ENCODE data around the gene IGSF21. TPM values are rescaled to one million over a fixed set of nuclear protein-coding genes. Genes with fewer than 3 reads are reported as not detected.

IGSF21 gene
- total and polyA plus RNA-seq, 2 donors (not counting 3 experiments of a cell fraction or from before 2014, with no cell fraction given): not detected

DNA sequence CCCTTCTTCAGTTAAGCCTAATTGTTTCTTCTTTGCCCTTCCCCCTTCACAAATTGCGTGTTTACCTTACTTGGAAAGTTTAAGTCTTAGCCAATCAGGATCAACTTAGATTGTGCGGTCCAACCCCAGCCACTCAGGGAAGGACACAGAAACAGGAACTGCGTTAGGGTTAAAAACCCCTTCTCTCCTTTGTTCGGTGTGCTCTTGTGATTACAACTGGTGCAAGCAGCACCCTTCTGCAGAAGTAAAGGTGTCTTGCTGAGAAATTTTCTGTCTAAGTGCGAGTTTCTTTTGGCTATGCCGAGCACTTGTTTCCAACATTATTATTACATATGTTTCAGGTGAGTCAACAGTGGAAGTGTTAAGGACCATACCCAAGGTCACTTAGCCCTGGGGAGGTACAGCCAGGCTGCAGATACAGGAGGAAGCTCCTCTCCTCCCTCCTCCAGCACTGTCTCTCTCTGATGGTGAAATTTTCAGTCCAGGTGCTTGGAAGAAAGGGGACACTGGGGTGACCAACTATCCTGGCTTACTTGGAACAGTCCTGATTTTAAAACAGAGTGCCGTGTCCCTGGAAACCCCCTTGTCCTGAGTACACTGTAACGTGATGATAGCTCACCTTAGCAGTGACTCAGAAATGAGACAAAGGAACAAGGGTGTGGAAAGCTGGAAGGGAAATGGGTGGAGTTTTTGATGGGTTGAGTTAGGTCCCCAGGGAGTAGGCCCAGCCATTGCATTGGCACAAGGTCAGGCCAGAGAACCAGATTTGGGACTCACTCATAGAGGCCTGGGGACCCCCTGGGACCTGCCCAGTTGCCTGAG lies 304.4 kb downstream of the IGSF21 start:
- Histone ChIP-seq H3K4me1 (ENCODE audit: control insufficient read depth, extremely low read depth, insufficient read depth, low read length) (no peaks in the 10 kb centered on the region), H3K9ac (replicated peaks; ENCODE audit: extremely low read depth, insufficient read depth, low read length) (no peak overlapping the region), H2AFZ (ENCODE audit: low read depth, low read length) (no peak overlapping the region), H3K4me2 (ENCODE audit: insufficient read depth, low read length) (no peak overlapping the region), H4K20me1 (replicated peaks; ENCODE audit: control insufficient read depth, extremely low read depth, insufficient read depth, low read length) (no peaks in the 10 kb centered on the region), H3K36me3 (ENCODE audit: control insufficient read depth in 2 of 2, extremely low read depth in 1 of 2, insufficient read depth in 2 of 2, low read length in 2 of 2) (no peaks in the 10 kb centered on the region), H3K9me1 (replicated peaks; ENCODE audit: control insufficient read depth, extremely low read depth, insufficient read depth, low read length) (no peaks in the 10 kb centered on the region), H3K9me3 (replicated peaks; ENCODE audit: control insufficient read depth, insufficient read depth, low read length) (peaks cover 5% of the 10 kb centered on the region), H3K79me2 (ENCODE audit: control insufficient read depth, insufficient read depth, low read length) (no peaks in the 10 kb centered on the region), H3K27me3 (ENCODE audit: control insufficient read depth in 2 of 2, insufficient read depth in 2 of 2, low read length in 2 of 2) (no peaks in the 10 kb centered on the region), H3K27ac (ENCODE audit: insufficient read depth, low read depth, low read length) (no peak overlapping the region), H3K4me3 (replicated peaks in 1 of 3; ENCODE audit: insufficient read depth in 1 of 3, low read depth in 1 of 3, low read length in 3 of 3) (no peak overlapping the region)
- POLR2A ChIA-PET: no interaction called here
- intact Hi-C loops (cut with micrococcal nuclease): no loop called here
- FAIRE-seq (no peak), DNase-seq (ENCODE audit: low read depth, low spot score) (no peak)
- BruUV-seq (replicated peaks): no TSS peak
- TF ChIP-seq FOS (IDR thresholded peaks at IDR 0.05; ENCODE audit: borderline replicate concordance, insufficient read depth, low read length) (no peak), GATA2 (IDR thresholded peaks at IDR 0.05; ENCODE audit: insufficient read depth, insufficient read length, low read depth, low read length) (no peak), MYC (IDR thresholded peaks at IDR 0.05; ENCODE audit: low read depth, low read length) (no peak), JUN (IDR thresholded peaks at IDR 0.05; ENCODE audit: borderline replicate concordance, insufficient read depth, insufficient read length, low read depth) (no peak), EZH2 (IDR thresholded peaks at IDR 0.05; ENCODE audit: borderline replicate concordance, low read depth, low read length, severe bottlenecking) (no peak), POLR2A (IDR thresholded peaks at IDR 0.05; ENCODE audit: low read depth, low read length) (no peak)
- TF ChIP-seq, protein P1, sequence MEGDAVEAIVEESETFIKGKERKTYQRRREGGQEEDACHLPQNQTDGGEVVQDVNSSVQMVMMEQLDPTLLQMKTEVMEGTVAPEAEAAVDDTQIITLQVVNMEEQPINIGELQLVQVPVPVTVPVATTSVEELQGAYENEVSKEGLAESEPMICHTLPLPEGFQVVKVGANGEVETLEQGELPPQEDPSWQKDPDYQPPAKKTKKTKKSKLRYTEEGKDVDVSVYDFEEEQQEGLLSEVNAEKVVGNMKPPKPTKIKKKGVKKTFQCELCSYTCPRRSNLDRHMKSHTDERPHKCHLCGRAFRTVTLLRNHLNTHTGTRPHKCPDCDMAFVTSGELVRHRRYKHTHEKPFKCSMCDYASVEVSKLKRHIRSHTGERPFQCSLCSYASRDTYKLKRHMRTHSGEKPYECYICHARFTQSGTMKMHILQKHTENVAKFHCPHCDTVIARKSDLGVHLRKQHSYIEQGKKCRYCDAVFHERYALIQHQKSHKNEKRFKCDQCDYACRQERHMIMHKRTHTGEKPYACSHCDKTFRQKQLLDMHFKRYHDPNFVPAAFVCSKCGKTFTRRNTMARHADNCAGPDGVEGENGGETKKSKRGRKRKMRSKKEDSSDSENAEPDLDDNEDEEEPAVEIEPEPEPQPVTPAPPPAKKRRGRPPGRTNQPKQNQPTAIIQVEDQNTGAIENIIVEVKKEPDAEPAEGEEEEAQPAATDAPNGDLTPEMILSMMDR (IDR thresholded peaks at IDR 0.05; ENCODE audit: extremely low read depth in 1 of 2, insufficient read depth in 1 of 2, low read depth in 1 of 2, low read length in 2 of 2): no peak
- TF ChIP-seq, protein P2, sequence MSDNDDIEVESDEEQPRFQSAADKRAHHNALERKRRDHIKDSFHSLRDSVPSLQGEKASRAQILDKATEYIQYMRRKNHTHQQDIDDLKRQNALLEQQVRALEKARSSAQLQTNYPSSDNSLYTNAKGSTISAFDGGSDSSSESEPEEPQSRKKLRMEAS (IDR thresholded peaks at IDR 0.05; ENCODE audit: insufficient read depth, insufficient read length): no peak
- CTCF ChIA-PET: no interaction called here
- dilution Hi-C loops (cut with MboI; ENCODE audit: extremely low pct_ligation_motif_present, low sequenced_read_pairs): no loop called here
